HL-60/S4 (cell line): Measurements from ENCODE around the gene PAPOLB.

ENCODE experiments used
- in situ Hi-C: fragments of 300-500 bp; cut with MboI; formaldehyde crosslinking; loops from 2 replicates; pipeline ENCODE4 v1.14.3; 2022; ENCODE audit warnings: low sequenced_read_pairs

The PAPOLB gene

GRCh38 chr7:4828720-4829383 lies 33.0 kb downstream of the PAPOLB start:
- in situ Hi-C loops = loop anchor here (25.0 kb wide), 1 partner anchor 258 kb away; no protein-coding TSS in a partner anchor

- in situ Hi-C loops = loop anchor here (25.0 kb wide), 1 partner anchor 262 kb away; no protein-coding TSS in a partner anchor
Observed at GRCh38 chr7:4825081-4825480, 36.7 kb downstream of the PAPOLB start.

GRCh38 chr7:4824120-4824775 lies 37.6 kb downstream of the PAPOLB start:
- in situ Hi-C loops = no loop called here

- in situ Hi-C loops = no loop called here
Observed at GRCh38 chr7:4823441-4824119, 38.2 kb downstream of the PAPOLB start.

- in situ Hi-C loops = no loop called here
Observed at GRCh38 chr7:4822677-4823076, 39.2 kb downstream of the PAPOLB start.

- in situ Hi-C loops = no loop called here
Observed at GRCh38 chr7:4820967-4821471, 40.8 kb downstream of the PAPOLB start.

- in situ Hi-C loops = no loop called here
Observed at GRCh38 chr7:4820405-4820966, 41.3 kb downstream of the PAPOLB start.

- in situ Hi-C loops = no loop called here
Observed at GRCh38 chr7:4819560-4820404, 42.0 kb downstream of the PAPOLB start.

- in situ Hi-C loops = no loop called here
Observed at GRCh38 chr7:4818000-4818794, 43.6 kb downstream of the PAPOLB start.

GRCh38 chr7:4817178-4817901 lies 44.5 kb downstream of the PAPOLB start:
- in situ Hi-C loops = no loop called here

- in situ Hi-C loops = no loop called here
Observed at GRCh38 chr7:4816419-4817080, 45.3 kb downstream of the PAPOLB start.

- in situ Hi-C loops = no loop called here
Observed at GRCh38 chr7:4815609-4816418, 46.0 kb downstream of the PAPOLB start.

- in situ Hi-C loops = no loop called here
Observed at GRCh38 chr7:4815121-4815520, 46.7 kb downstream of the PAPOLB start.

GRCh38 chr7:4814433-4814832 lies 47.4 kb downstream of the PAPOLB start:
- in situ Hi-C loops = no loop called here

GRCh38 chr7:4809666-4810065 lies 52.2 kb downstream of the PAPOLB start:
- in situ Hi-C loops = no loop called here

- in situ Hi-C loops = no loop called here
Observed at GRCh38 chr7:4809091-4809591, 52.7 kb downstream of the PAPOLB start.

GRCh38 chr7:4808565-4808964 lies 53.3 kb downstream of the PAPOLB start:
- in situ Hi-C loops = no loop called here

- in situ Hi-C loops = no loop called here
Observed at GRCh38 chr7:4808026-4808425, 53.8 kb downstream of the PAPOLB start.
